NCI-H82 treated with DMSO at 0.1 percent for 48 hours (cell line): ENCODE data around the gene MARCO.

Experiments
- DNase-seq: peaks from one replicate; lab custom pipeline; 2025; ENCODE audit not compliant: unreplicated experiment; lab: John Stamatoyannopoulos, UW

The MARCO gene

GRCh38 chr2:118942031-118942430, at the start of gene MARCO:
TSS of gene MARCO (plus strand) at chr2:118942194. CDS start at chr2:118942301, 107 bp downstream.
- DNase-seq: no peak

- DNase-seq: no peak
These were observed 48.9 kb upstream of the MARCO start for GRCh38 chr2:118893100-118893499.

- no peak for DNase-seq
These were observed 39.5 kb upstream of the MARCO start for GRCh38 chr2:118902266-118903028.

GRCh38 chr2:118903029-118903351, 39.0 kb upstream of the MARCO start:
- no peak for DNase-seq

- DNase-seq: no peak
These were observed 38.2 kb upstream of the MARCO start for GRCh38 chr2:118903551-118904479.

- DNase-seq: no peak
These were observed 36.8 kb upstream of the MARCO start for GRCh38 chr2:118905206-118905605.

- DNase-seq: no peak
These were observed 35.8 kb upstream of the MARCO start for GRCh38 chr2:118906186-118906585.

- DNase-seq: no peak
These were observed 34.2 kb upstream of the MARCO start for GRCh38 chr2:118907759-118908158.

- no peak for DNase-seq
These were observed 32.8 kb upstream of the MARCO start for GRCh38 chr2:118909191-118909590.

GRCh38 chr2:118911166-118911856, 30.7 kb upstream of the MARCO start:
- no peak for DNase-seq

GRCh38 chr2:118911936-118912335, 30.1 kb upstream of the MARCO start:
- no peak for DNase-seq

- DNase-seq: no peak
These were observed 28.7 kb upstream of the MARCO start for GRCh38 chr2:118913131-118913802.

- DNase-seq: no peak
These were observed 28.0 kb upstream of the MARCO start for GRCh38 chr2:118913803-118914645.

- no peak for DNase-seq
These were observed 27.1 kb upstream of the MARCO start for GRCh38 chr2:118914721-118915453.

- DNase-seq: no peak
These were observed 24.0 kb upstream of the MARCO start for GRCh38 chr2:118918017-118918416.

- DNase-seq: no peak
These were observed 20.3 kb upstream of the MARCO start for GRCh38 chr2:118921646-118922045.

- DNase-seq: no peak
These were observed 19.7 kb upstream of the MARCO start for GRCh38 chr2:118922254-118922653.

GRCh38 chr2:118923371-118923770, 18.6 kb upstream of the MARCO start:
- DNase-seq: no peak

GRCh38 chr2:118925476-118925875, 16.5 kb upstream of the MARCO start:
- no peak for DNase-seq
